Left renal cortex interstitium (tissue), 4 donors: ENCODE results near the gene FAM222B. TPM values are rescaled to one million over a fixed set of nuclear protein-coding genes. Genes with fewer than 3 reads are reported as not detected.
A peak's percentile ranks its signal among the peaks of the same experiment; 100 is the strongest.
"Not testable (repeated sequence)": the region's sequence is repeated elsewhere in the genome, so short reads cannot be mapped to it uniquely, and the experiment has no call there.

Experiments
- DNase-seq, 4 donors: peaks; one replicate each; pipeline ENCODE4 v3.0.0-alpha.2; 2013; ENCODE audit warnings: low read depth in 4 of 4, low spot score in 2 of 4, missing footprints in 1 of 4
- polyA plus RNA-seq, 4 donors: library from polyadenylated mRNA; unstranded; fragments of 120-200 nt; gene quantifications; one replicate each; pipeline ENCODE4 v1.2.1, GENCODE V29; 2013; ENCODE audit not compliant: insufficient read length in 4 of 4

Gene FAM222B
- polyA plus RNA-seq, result 10 to 100 TPM; 20.1 to 26.2 (median 20.8) TPM

- DNase-seq, result peak; percentile 59 to 81 (median 72)
These were observed at the start of gene FAM222B for GRCh38 chr17:28842282-28843012. TSS of gene FAM222B (minus strand) at chr17:28842790. CDS start at chr17:28766667, 76,123 bp downstream.

DNA sequence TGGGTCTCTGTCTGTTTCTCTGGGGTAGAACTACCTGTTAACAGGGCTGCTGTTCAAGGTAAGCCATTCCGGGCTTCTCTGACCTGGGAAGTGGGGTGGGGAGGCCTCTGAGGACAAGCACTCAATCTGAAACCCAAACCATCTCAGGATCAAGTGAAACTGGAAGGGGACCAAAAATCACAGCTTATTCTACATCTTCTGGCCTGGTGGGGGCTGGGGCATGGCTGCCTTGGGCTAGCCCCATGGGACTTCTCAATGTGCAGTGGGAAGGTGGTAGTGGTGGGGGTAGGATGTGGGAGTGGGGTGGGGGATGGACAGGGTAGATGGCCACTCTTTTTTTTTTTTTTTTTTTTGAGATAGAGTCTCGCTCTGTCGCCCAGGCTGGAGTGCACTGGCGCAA lies 49.4 kb upstream of the FAM222B start:
- DNase-seq, result no peak

GRCh38 chr17:28891201-28891600 lies 48.6 kb upstream of the FAM222B start:
- DNase-seq, result no peak

GRCh38 chr17:28889996-28890395 lies 47.4 kb upstream of the FAM222B start:
- no peak for DNase-seq

DNA sequence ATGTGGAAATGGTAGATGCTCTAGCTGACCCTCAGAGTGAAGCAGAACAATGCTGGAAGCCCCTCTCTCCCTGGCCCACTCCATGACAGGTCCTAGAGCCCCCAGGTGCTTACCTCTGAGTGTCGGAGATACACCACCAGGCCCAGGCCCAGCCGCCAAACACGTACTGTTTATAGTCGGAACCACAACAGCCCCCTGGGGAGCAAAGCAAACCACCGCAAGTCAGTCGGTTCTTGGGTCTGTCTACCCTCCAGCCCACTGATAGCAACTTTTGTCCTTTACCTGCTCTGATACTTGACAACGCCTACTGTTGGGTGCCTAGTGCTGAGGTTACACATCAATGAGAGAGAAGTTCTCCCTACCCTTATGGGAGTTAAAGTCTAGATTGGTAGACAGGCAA lies 46.2 kb upstream of the FAM222B start:
- no peak for DNase-seq

DNA sequence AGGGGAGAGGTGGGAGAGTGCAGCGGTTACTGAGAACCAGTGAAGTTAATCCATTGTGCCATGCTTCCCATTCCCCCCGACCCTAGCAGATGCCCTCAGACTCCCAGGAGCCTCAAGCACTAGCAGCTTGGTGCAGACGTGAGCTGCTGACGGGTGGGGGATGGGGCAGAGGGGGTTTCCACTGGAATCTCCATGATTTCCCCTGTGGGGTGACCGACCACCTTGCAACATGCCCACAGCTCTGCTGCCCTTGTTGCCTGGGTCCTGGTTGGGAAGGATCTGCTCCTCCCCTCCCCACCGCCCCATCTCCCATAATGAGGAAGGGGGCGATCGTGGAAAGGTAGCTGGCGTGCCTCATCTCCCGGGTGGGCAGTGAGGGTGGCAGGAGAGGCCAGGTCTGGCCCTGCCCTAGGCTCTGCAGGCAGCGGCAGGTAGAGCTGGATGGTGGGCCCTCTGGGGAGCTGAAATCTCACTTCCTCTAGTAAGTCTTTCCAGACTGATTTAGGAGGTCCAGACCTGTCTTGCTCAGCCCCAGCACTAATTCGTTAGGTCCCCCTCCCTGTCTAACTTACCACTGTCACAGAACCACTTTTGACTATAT lies 45.4 kb upstream of the FAM222B start:
- DNase-seq, result no peak

DNA sequence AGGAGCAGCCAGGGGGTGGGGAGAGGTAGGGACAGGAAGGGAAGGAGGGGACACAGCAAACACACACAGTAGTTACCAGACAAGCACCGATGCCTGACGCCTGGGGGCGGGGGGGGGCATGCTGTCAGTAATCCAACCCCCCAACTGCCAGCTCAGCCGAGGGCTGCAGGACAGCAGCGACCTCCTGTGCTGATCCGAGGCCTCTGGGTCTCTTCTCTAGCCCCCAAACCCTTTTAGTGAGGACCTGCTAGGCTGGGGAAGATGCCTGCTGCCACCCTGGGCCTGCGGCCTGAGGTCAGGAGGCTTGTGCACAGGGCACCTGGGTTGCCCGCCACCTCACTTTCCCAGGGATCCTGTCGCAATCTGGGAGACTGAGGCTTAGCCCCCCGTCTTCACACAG lies 43.4 kb upstream of the FAM222B start:
- no peak for DNase-seq

DNA sequence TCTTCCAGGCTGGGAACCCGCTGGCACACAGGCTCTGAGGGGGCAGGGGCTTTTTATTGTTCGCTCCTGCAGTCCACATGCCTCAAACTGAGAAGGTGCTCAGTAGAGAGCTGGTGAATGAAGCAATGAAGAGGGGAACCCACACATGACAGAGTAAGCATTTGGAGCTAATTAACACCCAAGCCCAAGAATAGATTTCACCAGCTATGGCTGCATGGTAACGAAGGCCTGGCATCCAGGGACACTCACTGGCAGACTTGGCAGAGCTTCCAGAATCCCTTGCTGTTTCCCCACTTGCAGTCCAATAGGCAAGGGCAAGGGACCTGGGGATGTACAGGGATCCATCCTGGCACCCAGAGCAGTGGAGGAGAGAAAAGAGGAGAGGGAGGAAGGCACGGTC lies 42.8 kb upstream of the FAM222B start:
- no peak for DNase-seq

- no peak for DNase-seq
These were observed 41.5 kb upstream of the FAM222B start for GRCh38 chr17:28883967-28884702.

- DNase-seq, result no peak
These were observed 39.7 kb upstream of the FAM222B start for GRCh38 chr17:28882154-28882895.

GRCh38 chr17:28881533-28882056 lies 39.0 kb upstream of the FAM222B start:
- DNase-seq, result no peak

GRCh38 chr17:28880572-28880945 lies 38.0 kb upstream of the FAM222B start:
- no peak for DNase-seq

DNA sequence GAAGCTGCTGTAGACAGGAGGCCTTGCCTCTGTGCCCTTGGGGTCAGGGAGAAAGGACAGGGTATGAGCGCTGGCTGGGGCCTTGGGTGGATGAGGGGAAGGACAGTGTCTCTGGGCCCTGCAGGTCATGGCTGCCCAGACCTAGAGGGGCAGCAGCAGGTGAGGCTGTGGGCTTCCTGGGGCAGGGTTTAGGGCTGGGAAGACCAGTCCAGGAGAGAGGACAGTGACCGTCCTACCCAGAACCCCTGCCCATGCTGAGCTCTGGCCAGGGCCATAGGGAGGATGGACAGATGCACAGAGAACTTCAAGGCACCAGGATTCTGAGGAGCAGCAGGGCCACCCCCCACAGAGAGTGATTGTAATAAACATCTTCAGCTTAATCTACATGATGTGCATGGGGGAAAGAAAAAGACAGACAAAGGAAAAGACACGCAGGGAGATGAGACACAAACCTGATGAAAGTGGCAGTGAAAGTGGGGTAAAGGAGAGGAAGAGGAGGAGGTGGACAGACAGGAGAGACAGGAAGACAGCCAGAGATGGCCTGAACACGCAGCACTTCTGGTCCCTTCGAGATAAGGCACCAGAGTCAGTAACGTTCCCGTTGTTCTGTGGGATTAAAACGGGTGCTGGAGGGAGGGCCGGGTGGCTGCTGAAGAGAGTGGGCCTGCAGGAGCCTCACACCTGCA lies 37.4 kb upstream of the FAM222B start:
- DNase-seq, result no peak

DNA sequence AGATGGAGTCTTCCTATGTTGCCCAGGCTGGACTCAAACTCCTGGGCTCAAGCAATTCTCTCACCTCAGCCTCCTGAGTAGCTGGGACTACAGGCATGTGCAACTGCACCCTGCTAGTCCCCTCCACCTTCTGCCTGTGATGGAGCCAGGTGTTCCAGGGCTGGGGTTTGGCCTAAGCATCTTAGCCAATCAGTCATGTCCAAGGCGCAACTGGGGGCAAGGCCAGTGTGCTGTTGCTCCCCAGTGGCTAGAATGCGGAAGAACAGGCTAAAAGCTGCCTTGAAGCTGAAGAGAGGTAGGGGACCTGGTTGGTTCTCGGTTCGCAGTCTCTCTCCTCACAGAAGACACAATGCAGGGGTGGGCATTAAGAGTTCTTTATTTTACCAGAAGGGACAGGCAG lies 36.4 kb upstream of the FAM222B start:
- DNase-seq, result no peak

- no peak for DNase-seq
These were observed 35.7 kb upstream of the FAM222B start for GRCh38 chr17:28878158-28878910.

DNA sequence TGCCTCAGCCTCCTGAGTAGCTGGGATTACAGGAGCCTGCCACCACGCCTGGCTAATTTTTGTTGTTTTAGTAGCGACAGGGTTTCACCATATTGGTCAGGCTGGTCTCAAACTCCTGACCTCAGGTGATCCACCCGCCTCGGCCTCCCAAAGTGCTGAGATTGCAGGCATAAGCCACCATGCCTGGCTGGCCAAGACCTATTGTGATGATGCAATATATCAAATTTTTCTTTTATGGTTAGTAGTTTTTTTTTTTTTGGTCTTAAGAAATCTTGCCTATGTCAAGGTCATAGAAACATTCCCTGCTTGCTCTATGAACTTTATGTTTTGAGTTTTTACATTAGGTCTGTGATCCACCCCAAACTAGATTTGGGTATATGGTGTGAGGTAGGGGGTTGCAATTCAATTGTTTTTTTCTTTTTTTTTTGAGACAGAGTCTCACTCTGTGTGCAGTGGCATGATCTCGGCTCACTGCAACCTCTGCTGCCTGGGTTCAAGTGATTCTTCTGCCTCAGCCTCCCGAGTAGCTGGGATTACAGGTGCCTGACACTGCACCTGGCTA lies 34.6 kb upstream of the FAM222B start:
- DNase-seq, result not testable (repeated sequence)

- DNase-seq, result no peak
These were observed 33.4 kb upstream of the FAM222B start for GRCh38 chr17:28875848-28876550.

DNA sequence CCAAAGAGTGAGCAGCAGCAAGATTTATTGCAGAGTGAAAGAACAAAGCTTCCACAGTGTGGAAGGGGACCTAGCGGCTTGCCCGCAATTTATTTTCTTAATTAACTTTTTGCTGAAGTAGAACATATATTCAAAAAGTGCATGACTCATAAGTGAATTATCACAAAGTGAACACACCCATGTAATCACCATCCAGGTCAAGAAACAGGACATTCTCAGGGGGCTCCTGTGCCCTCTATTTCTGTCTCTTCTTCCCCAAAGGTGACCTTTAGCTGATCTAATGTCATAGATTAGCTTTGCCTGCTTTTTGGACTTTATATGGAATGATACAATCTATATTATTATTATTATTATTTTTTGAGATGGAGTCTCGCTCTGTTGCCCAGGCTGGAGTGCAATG lies 32.2 kb upstream of the FAM222B start:
- no peak for DNase-seq

DNA sequence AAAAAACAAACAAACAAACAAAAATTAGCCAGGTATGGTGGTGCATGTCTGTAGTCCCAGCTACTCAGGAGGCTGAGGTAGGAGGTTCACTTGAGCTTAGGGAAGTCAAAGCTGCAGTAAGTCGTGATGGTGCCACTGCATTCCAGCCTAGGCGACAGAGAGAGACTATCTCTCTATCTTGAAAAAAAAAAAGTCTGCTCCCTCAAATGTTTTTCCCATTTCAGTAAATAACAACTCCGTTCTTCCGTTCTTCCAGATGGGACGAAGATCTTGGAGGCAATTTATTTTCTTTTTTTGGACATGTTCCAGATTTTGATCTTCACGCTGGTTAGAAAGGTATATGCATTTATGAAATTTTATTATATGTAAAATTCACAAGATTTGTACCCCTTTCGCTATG lies 31.2 kb upstream of the FAM222B start:
- no peak for DNase-seq
